Measurements from ENCODE around the gene DNAJB11.

- TF ChIP-seq CTCF (conservative IDR thresholded peaks at IDR 0.05; ENCODE audit: low read length), result no peak
- no peak for TF ChIP-seq EZH2phosphoT487 (IDR thresholded peaks at IDR 0.05; ENCODE audit: borderline replicate concordance)
These were observed 35.3 kb downstream of the DNAJB11 start for GRCh38 chr3:186605561-186606545.

All from Loucy (cell line).